Sciatic nerve (tissue), 2 donors: ENCODE data around the gene MAP3K21. TPM values are rescaled to one million over a fixed set of nuclear protein-coding genes. Genes with fewer than 3 reads are reported as not detected.

Source experiments
- ATAC-seq: fragments of 200-7000 bp; cut with Tn5 transposase; one replicate; pipeline ENCODE4 v1.9.1; 2020; ENCODE audit warnings: mild to moderate bottlenecking, moderate library complexity
- DNase-seq: peaks from one replicate; pipeline ENCODE4 v3.0.0-alpha.2; 2020; ENCODE audit warnings: low spot score
- intact Hi-C: fragments of 100-400 bp; cut with DNase I; formaldehyde crosslinking; loops from one replicate; pipeline ENCODE4 v1.14.2; 2022
- total RNA-seq: library from RNA; stranded (reverse); fragmentation: NEBNext Ultra II Directional; extraction: Animal tissue kit (Norgen Biotek cat#: 25700); gene quantifications from one replicate; pipeline ENCODE4 v1.2.1, GENCODE V29; 2021
- donor health status: DM: no; HTN: no; CAD: no.
- donor health status: DM: no; HTN: no; CAD: no.

The MAP3K21 gene
- total RNA-seq, 1 donor from 2014 or later, result 1.6 TPM

GRCh38 chr1:233355841-233356704 lies 28.5 kb downstream of the MAP3K21 start:
- intact Hi-C loops, result loop anchor here (5.0 kb wide), 1 partner anchor 1029 kb away; no protein-coding TSS in a partner anchor
- ATAC-seq (no peak), DNase-seq (no peak)

- no peak for DNase-seq
- no peak for ATAC-seq
- intact Hi-C loops, result loop anchor here (5.0 kb wide), 1 partner anchor 1029 kb away; no protein-coding TSS in a partner anchor
Measured at GRCh38 chr1:233356705-233356987, 29.1 kb downstream of the MAP3K21 start.

GRCh38 chr1:233357595-233358397 lies 30.3 kb downstream of the MAP3K21 start:
- intact Hi-C loops, result loop anchor here (5.0 kb wide), 1 partner anchor 1030 kb away; no protein-coding TSS in a partner anchor
- DNase-seq (no peak), ATAC-seq (no peak)

- intact Hi-C loops, result loop anchor here (5.0 kb wide), 1 partner anchor 1032 kb away; no protein-coding TSS in a partner anchor
- DNase-seq (no peak), ATAC-seq (no peak)
Measured at GRCh38 chr1:233359431-233359830, 31.9 kb downstream of the MAP3K21 start.

- intact Hi-C loops, result loop anchor here (5.0 kb wide), 1 partner anchor 1033 kb away; no protein-coding TSS in a partner anchor
- no peak for ATAC-seq
- no peak for DNase-seq
Measured at GRCh38 chr1:233359905-233360304, 32.4 kb downstream of the MAP3K21 start.

- ATAC-seq (no peak), DNase-seq (no peak)
- intact Hi-C loops, result no loop called here
Measured at GRCh38 chr1:233360525-233361102, 33.1 kb downstream of the MAP3K21 start.

GRCh38 chr1:233361876-233362275 lies 34.4 kb downstream of the MAP3K21 start:
- no peak for ATAC-seq
- no peak for DNase-seq
- intact Hi-C loops, result no loop called here

GRCh38 chr1:233362743-233363142 lies 35.2 kb downstream of the MAP3K21 start:
- DNase-seq (no peak), ATAC-seq (no peak)
- intact Hi-C loops, result no loop called here

- ATAC-seq, result no peak
- intact Hi-C loops, result no loop called here
- no peak for DNase-seq
Measured at GRCh38 chr1:233364026-233364425, 36.5 kb downstream of the MAP3K21 start.

- DNase-seq (no peak), ATAC-seq (no peak)
- intact Hi-C loops, result no loop called here
Measured at GRCh38 chr1:233364695-233365539, 37.4 kb downstream of the MAP3K21 start.

GRCh38 chr1:233366575-233366974 lies 39.1 kb downstream of the MAP3K21 start:
- intact Hi-C loops, result no loop called here
- DNase-seq, result no peak
- ATAC-seq, result no peak

GRCh38 chr1:233367057-233367803 lies 39.7 kb downstream of the MAP3K21 start:
- intact Hi-C loops, result no loop called here
- no peak for ATAC-seq
- no peak for DNase-seq

- DNase-seq (no peak), ATAC-seq (no peak)
- intact Hi-C loops, result no loop called here
Measured at GRCh38 chr1:233368106-233368788, 40.7 kb downstream of the MAP3K21 start.

GRCh38 chr1:233368789-233369130 lies 41.2 kb downstream of the MAP3K21 start:
- no peak for DNase-seq
- ATAC-seq, result no peak
- intact Hi-C loops, result no loop called here

- ATAC-seq (no peak), DNase-seq (no peak)
- intact Hi-C loops, result no loop called here
Measured at GRCh38 chr1:233372218-233373120, 44.9 kb downstream of the MAP3K21 start.

- no peak for DNase-seq
Measured at GRCh38 chr1:233373226-233373625, 45.7 kb downstream of the MAP3K21 start.

GRCh38 chr1:233375653-233376052 lies 48.1 kb downstream of the MAP3K21 start:
- DNase-seq, result no peak
- no peak for ATAC-seq
- intact Hi-C loops, result no loop called here

More at GRCh38 chr1:233373226-233373625, 45.7 kb downstream of the MAP3K21 start:
- no peak for ATAC-seq
- intact Hi-C loops, result no loop called here
